ENCODE measurements around the gene DNM2.

DNM2 gene

GRCh38 chr19:10749435-10750384 is 31.8 kb downstream of the DNM2 start:
- Histone ChIP-seq H3K27ac (ENCODE audit: low read depth, low read length) (no peak overlapping the region), H3K79me2 (ENCODE audit: control insufficient read depth, low read length) (peaks cover 96% of the 10 kb centered on the region), H3K4me1 (ENCODE audit: control insufficient read depth, low read length) (peaks cover 24% of the 10 kb centered on the region), H3K4me2 (ENCODE audit: low read length) (no peak overlapping the region), H4K20me1 (ENCODE audit: control insufficient read depth, insufficient read depth, low read depth, low read length) (peaks cover 7% of the 10 kb centered on the region; the same call in 1 of the 2 replicates), H3F3A (ENCODE audit: control insufficient read depth, insufficient read depth) (no peaks in the 10 kb centered on the region), H3K36me3 (ENCODE audit: control insufficient read depth, low read length) (0 out of 2 replicates have a peak, but pooled peaks cover under 1% of the 10 kb centered on the region), H3K27me3 (ENCODE audit: control insufficient read depth, low read length) (no peaks in the 10 kb centered on the region), H3K9me3 (ENCODE audit: control insufficient read depth, insufficient read depth, low read length) (no peaks in the 10 kb centered on the region), H3K9me2 (replicated peaks; ENCODE audit: control insufficient read depth, low read length) (no peaks in the 10 kb centered on the region), H3K4me3 (ENCODE audit: low read length) (no peak overlapping the region)
- TF ChIP-seq CTCF (IDR thresholded peaks at IDR 0.05; ENCODE audit: low read depth, low read length, poor library complexity, severe bottlenecking) (no peak), EZH2phosphoT487 (IDR thresholded peaks at IDR 0.05; ENCODE audit: borderline replicate concordance, low read length) (no peak)

GRCh38 chr19:10751109-10751953 is 33.5 kb downstream of the DNM2 start:
- H3K4me1 ChIP-seq (ENCODE audit: control insufficient read depth, low read length): peaks cover 24% of the 10 kb centered on the region
- peaks cover 7% of the 10 kb centered on the region for H3K36me3 ChIP-seq (ENCODE audit: control insufficient read depth, low read length)
- peaks cover 94% of the 10 kb centered on the region for H3K79me2 ChIP-seq (ENCODE audit: control insufficient read depth, low read length)
- H4K20me1 ChIP-seq (ENCODE audit: control insufficient read depth, insufficient read depth, low read depth, low read length): peaks cover 3% of the 10 kb centered on the region; the same call in 1 of the 2 replicates
- no peak for TF ChIP-seq CTCF (IDR thresholded peaks at IDR 0.05; ENCODE audit: low read depth, low read length, poor library complexity, severe bottlenecking)
- H3K4me3 ChIP-seq (ENCODE audit: low read length): no peak overlapping the region
- H3K4me2 ChIP-seq (ENCODE audit: low read length): no peak overlapping the region
- peaks cover 6% of the 10 kb centered on the region; the same call in 1 of the 2 replicates for H3K9me3 ChIP-seq (ENCODE audit: control insufficient read depth, insufficient read depth, low read length)
- no peaks in the 10 kb centered on the region for H3F3A ChIP-seq (ENCODE audit: control insufficient read depth, insufficient read depth)
- H3K9me2 ChIP-seq (replicated peaks; ENCODE audit: control insufficient read depth, low read length): no peaks in the 10 kb centered on the region
- no peak overlapping the region for H3K27ac ChIP-seq (ENCODE audit: low read depth, low read length)
- no peaks in the 10 kb centered on the region for H3K27me3 ChIP-seq (ENCODE audit: control insufficient read depth, low read length)

GRCh38 chr19:10752237-10752912 is 34.5 kb downstream of the DNM2 start:
- no peak for TF ChIP-seq EZH2phosphoT487 (IDR thresholded peaks at IDR 0.05; ENCODE audit: borderline replicate concordance, low read length)
- TF ChIP-seq CTCF (IDR thresholded peaks at IDR 0.05; ENCODE audit: low read depth, low read length, poor library complexity, severe bottlenecking): no peak
- Histone ChIP-seq H3K79me2 (ENCODE audit: control insufficient read depth, low read length) (peaks cover 95% of the 10 kb centered on the region), H3K4me1 (ENCODE audit: control insufficient read depth, low read length) (peaks cover 24% of the 10 kb centered on the region), H4K20me1 (ENCODE audit: control insufficient read depth, insufficient read depth, low read depth, low read length) (peaks cover 3% of the 10 kb centered on the region; the same call in 1 of the 2 replicates), H3K9me2 (replicated peaks; ENCODE audit: control insufficient read depth, low read length) (no peaks in the 10 kb centered on the region), H3K4me3 (ENCODE audit: low read length) (no peak overlapping the region), H3K27me3 (ENCODE audit: control insufficient read depth, low read length) (no peaks in the 10 kb centered on the region), H3K36me3 (ENCODE audit: control insufficient read depth, low read length) (peaks cover 7% of the 10 kb centered on the region), H3K9me3 (ENCODE audit: control insufficient read depth, insufficient read depth, low read length) (peaks cover 16% of the 10 kb centered on the region; the same call in 1 of the 2 replicates), H3F3A (ENCODE audit: control insufficient read depth, insufficient read depth) (no peaks in the 10 kb centered on the region), H3K4me2 (ENCODE audit: low read length) (no peak overlapping the region), H3K27ac (ENCODE audit: low read depth, low read length) (no peak overlapping the region)
